Measurements from ENCODE around the gene MAP3K12. TPM values are rescaled to one million over a fixed set of nuclear protein-coding genes. Genes with fewer than 3 reads are reported as not detected.

The MAP3K12 gene
- total RNA-seq, 1 donor from 2014 or later = 1.4 TPM

DNA sequence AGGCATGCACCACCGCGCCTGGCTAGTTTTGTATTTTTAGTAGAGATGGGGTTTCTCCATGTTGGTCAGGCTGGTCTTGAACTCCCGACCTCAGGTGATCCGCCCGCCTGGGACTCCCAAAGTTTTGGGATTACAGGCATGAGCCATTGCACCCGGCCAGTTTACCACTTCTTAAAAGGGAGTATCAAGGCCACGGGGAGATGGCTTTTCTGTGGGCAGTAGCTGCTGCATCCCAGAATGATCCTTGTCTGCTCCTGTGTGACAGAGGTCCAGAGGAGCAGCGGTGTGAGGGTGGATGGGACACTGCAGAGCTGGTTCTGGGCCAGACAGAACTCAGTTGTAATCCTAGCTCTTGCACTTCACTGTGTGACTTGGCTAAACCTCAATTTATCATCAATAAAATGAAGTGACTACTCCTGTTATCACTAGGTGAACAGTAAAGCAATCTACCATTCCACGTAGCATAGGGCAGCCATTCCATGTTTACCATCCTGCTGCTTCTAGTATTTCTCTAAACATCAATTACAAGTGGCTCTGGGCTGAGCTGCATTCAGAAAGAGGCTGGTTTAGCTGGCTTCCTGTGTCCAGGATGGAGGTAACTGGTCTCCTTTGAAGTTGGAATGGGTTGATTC is 11.0 kb upstream of the MAP3K12 start:
- ATAC-seq (peak; percentile 16), DNase-seq (ENCODE audit: low spot score) (no peak)

DNA sequence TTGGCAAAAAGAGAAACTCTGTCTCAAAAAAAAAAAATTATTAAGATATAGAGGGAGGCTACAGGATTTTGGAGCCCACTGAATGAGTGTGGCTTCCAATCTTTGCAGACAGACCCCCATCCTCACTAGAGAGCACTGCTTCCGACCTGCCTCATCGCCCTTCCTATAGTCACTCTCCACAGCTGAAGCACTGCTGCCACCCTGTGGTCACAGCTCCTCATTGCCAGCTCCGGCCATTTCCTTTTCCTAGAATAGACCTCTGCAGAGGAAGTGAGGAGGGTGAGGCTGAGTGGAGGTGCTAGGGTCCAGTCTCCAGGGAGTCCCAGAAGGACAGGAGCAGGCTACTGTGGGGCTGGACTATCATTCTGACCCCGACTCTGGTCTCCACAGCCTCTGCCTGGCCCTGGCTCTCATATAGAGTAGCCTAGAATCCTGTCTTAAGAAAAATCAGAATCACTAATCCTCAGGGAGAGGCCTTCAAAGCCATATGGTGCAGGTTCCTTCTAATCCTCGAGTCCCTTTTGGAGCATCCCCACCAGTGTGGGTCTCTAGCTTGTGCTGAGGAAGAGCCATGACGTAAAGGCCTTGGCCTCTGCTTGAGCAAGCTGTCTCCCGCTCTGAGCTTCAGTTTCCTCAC is 9.4 kb upstream of the MAP3K12 start:
- ATAC-seq = peak; percentile 90

DNA sequence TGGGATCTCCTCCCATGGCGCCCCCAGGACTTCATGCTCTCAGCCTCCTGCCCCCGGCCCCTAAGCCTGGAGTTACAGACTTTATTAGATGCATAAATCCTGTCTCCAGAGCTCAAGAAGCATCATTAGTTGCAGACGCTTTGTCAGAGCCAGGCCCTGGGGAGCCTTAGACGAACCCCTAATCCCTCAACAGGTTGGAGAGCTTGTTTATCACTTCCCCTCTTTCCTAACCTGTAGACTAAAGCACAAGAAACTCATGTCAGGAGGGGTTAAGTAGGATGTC is 8.3 kb upstream of the MAP3K12 start:
- DNase-seq (ENCODE audit: low spot score) (no peak), ATAC-seq (no peak)

More for the DNA sequence above, 9.4 kb upstream of the MAP3K12 start:
- DNase-seq (ENCODE audit: low spot score) = peak; percentile 82

DNA sequence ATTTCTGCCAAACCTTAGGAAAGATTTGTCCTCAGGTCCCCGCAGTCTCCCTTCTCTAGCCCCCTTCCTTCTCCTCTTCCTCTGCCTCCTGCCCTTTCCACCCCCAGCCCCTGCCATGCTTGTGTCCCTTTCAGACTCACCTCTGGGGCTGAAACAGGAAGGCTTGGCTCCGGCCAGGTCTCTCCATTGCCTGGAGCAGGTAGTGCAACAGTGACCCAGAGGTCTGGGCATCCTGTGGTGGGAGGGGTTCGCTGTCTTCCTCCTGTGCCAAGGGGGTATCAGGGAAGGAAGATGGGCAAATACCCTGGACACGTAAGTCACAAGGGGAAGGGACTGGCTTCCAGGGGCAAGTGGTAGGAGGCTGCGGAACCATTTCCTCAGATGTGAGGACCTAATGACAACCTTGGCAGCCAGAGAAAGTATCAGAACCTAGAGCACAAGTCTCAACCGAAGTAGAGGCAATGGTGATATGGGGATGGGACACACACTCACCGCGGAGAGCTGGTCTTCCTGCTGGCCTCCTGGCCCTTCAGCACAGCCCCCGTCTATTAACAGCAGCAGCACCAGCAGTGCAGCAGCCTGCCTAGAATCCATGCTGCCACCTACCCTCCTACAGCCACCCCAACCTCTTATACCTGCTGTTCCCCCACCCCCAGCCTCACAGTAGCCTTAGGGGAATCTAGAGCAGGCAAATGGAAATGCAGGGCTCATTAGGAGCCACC is 7.8 kb upstream of the MAP3K12 start, which contains the start of gene NPFF:
Gene NPFF, minus strand, starts transcription at position 604 of the 722 bp plus-strand sequence. Its CDS starts 10 bp downstream, at position 594.
- ATAC-seq (no peak), DNase-seq (ENCODE audit: low spot score) (no peak)

DNA sequence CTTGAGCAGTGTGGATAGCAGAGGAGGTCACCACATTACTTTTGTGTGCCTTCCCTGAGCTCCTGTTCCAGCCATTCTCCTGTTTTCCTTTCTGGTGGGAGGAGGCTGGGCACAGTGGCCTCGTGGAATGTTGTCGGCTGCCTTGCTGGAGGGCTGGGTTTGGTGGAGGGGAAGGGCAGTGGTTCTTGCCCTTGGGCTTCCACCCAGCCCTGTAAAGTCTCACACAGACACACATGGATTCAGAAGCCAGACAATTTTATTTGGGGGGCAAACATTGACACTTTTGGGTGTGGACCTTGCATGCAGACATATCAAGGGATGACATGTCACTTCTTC is 7.2 kb upstream of the MAP3K12 start:
- DNase-seq (ENCODE audit: low spot score) = no peak
- no peak for ATAC-seq

DNA sequence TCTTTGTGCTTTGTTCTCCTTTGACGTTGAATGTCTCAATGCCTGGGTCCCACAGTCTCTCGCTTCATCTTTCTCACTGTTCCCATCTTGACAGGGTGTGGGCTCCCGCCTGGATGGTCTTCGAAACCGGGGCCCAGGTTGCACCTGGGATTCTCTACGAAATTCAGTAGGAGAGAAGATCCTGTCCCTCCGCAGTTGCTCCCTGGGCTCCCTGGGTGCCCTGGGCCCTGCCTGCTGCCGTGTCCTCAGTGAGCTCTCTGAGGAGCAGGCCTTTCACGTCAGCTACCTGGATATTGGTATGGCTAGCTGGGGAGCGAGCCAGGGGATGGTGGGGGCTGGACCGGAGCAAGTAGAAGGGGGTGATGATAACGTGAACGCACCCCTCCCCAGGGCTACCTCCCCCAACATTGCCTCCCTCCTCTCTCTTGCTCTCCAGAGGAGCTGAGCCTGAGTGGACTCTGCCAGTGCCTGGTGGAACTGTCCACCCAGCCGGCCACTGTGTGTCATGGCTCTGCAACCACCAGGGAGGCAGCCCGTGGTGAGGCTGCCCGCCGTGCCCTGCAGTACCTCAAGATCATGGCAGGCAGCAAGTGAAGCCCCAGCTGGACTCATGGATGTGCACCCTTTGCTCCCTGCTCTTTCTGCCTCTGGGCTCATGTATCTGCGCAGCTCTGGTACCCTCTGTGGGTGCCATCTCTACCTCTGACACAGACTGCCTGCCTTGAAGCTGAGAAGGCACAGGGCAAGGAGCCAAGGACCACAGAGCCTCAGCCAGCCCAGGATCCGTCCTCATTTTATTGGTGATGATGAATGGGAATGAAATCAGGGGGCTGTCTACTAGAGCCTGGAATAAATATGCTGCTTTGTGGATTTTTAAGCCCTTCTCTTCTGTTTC is 6.5 kb upstream of the MAP3K12 start:
- DNase-seq (ENCODE audit: low spot score) = no peak
- no peak for ATAC-seq

DNA sequence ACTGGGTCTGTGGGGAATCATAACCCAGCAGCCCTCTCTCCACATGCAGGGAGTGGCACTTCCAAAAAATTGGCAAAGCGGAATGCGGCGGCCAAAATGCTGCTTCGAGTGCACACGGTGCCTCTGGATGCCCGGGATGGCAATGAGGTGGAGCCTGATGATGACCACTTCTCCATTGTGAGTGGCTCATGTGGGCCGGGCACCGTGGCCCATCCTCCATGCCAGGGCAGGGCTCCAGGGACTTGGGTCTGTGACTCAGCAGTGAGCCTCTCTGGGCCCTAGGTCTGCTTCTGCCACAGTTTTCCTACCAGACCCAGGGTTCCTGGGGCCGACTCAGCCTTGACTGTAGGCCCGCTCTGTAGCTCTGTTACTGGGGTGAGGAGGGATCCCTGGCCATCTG is 5.8 kb upstream of the MAP3K12 start:
- no peak for ATAC-seq
- no peak for DNase-seq (ENCODE audit: low spot score)

DNA sequence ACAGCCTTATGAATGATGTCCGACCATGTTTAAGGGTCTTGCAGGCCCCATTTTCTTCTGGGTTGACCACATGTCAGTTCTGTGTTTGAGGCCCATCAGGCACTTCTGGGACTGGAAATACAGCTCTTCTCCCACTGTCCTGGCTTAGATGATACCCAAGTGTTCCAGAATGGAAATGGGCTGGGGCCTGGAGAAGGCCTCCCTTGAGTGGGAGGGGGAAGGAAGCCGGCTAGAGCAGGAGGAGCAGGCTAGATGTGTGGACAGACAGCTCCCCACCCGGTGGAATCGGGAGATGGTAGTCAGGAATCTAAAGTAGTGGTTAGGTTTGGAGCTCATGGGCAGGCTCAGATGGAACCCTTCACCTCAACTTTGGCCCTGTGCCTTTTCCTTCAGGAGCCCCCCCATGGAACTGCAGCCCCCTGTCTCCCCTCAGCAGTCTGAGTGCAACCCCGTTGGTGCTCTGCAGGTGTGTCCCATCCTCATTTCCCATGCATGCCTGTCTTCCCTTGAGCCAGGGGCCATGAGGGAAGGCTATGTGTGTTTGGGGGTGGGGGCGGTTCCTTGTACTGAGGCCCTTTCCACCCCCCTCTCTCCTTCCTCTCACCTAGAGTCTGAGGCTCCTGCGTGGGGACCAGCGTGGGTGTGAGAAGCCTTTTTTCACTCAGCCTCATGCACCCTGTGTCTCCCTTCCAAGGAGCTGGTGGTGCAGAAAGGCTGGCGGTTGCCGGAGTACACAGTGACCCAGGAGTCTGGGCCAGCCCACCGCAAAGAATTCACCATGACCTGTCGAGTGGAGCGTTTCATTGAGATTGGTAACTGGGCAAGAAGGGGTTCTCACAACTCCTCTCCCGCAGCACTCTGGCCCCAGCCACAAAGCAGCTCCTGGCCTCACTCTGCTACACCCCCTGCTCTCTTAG is 5.0 kb upstream of the MAP3K12 start:
- ATAC-seq (no peak), DNase-seq (ENCODE audit: low spot score) (no peak)

DNA sequence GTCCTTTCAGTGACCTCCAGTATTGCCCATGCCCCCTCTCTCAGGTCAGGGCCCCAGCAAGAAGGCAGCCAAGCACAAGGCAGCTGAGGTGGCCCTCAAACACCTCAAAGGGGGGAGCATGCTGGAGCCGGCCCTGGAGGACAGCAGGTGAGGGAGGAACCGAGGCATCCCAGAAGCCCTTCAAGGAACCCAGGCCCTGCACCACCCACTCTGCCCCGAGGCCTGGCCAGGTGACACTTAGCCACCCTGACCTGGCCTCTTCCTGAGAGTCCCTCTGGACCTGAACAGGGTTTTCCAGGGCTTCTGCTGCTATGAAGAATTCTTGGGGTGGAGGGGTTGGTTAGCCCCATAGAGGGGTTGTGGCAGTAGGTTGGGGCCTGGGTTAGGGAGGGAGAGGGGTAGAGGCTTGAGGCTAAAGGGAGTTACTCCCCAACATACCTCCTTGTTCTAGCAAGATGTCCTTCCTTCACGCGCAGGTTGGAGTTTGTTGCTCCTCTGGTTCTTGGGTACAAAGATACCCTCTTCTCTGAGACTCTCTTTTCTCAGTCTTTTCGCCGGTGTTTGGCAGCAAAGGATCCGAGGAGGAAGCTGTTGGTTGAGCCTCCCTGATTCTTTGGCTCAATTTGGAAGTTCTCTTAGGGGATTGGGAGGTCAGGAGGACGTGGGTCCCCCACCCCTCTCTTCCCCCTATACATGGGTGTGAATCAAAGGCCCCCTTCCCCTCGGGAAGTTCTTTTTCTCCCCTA is 3.9 kb upstream of the MAP3K12 start:
- DNase-seq (ENCODE audit: low spot score) (no peak), ATAC-seq (no peak)

DNA sequence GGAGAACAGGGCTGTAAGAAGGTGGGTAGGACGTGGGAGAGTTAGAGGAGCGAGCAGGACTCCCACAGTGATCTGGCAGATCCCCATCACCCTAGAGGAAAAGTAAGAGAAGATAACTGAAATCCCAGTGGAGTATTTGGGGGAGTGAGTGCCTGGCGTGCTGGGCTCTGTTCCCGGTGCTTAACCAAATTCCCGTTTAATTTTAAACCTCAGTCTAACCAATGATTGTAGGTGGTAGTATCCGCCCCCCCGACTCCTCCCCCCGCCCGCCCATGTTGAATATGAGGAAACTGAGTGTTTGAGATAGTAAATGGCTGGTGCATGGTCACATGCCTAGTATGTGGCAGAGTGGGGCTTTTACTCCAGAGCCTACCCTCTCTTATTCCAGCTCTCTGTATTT is 3.1 kb upstream of the MAP3K12 start:
- DNase-seq (ENCODE audit: low spot score) = no peak
- no peak for ATAC-seq

DNA sequence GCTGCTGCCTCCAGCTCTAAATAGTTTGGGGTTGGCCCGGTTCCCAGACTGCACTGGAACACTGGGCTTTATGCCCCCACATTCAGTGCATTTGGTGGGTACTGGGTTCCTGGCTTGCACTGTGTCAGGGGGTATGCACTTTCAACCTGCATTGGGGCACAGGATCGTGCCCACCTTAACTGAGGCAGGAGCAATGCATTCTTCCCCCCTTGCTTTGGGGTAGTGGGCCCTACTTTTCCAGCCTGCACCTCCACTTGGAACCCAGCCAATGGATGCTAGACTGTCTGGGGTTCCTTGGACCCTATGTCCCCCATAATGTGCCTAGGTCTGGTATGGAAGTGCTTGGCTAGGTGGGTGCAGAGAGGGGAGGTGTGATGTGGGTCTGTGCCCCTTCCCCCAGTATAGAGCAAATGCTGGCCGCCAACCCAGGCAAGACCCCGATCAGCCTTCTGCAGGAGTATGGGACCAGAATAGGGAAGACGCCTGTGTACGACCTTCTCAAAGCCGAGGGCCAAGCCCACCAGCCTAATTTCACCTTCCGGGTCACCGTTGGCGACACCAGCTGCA is 2.4 kb upstream of the MAP3K12 start:
- no peak for ATAC-seq

DNA sequence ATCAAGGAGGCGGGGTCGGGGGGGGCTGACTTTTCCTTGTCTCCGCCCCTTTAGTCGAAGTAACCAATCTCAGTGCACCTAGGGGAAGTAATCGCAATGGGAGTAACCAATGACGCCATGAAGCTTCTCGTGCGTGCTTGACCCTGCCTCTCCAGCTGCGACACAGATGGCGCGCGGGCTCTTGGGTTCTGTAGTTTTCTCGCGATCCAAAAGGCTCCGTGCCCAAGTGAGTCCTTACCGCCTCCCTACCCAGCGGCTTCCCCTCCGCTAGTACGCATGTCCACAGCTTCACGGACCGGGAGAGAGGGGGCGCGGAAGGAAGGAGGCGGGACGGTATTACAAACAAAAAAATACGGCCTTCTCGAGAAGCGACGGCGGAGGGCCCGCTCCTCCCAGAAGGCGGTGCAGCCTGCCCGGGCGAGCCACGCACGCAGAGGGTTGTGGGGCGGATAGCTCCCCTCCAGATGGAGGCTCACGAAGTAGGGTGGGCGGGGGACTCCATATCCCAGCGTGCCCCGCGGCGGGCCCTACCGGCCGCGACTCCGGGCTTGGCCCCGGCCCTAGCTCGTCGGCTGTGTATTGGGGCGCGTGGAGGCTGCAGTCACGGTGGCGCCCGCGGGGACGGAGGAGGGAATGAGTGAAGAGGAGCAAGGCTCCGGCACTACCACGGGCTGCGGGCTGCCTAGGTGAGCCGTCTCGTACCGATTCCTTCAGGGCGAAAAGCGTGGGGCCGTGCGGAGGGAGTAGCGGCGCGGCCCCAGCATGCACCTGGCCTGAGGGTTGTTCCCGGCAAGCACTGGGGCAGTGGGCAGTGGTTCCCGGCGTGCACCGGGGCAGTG is 1.7 kb upstream of the MAP3K12 start, which contains the start of gene TARBP2:
Gene TARBP2, plus strand, starts transcription at position 508 of the 839 bp plus-strand sequence. Its CDS starts 126 bp downstream, at position 634.
- DNase-seq (ENCODE audit: low spot score) (peak; percentile 98), ATAC-seq (peak; percentile 81)

More for the DNA sequence above, 2.4 kb upstream of the MAP3K12 start:
- DNase-seq (ENCODE audit: low spot score) = no peak

DNA sequence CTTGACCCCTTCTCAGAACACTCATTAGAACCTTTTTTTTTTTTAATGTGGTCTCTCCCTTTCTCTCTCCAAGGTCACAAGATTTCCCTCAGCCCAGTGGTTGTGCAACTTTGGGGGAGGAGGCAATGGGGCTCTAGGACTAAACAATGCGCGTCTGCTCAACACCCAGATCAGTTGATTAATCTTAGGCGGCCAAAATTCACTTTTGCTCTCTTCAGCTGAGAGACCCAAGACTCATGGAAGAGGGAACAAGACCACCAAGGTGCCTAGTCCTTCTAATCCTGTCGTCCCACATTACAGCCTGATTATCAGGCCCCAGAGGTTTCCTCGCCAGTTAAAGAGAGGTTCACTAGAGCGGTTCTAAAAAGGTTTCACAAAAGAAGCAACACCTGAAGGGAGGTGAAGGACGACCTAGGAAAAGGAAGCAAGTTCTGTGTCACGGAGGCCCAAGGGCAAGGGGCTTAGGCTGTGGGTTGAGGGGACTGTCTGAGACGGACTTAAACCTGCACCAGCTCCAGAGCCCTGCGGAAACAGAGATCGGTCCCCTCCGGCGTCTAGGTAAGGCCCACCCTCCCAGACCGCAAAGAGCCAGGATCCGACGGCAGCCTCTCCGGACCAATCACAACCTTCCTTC is 1.0 kb upstream of the MAP3K12 start:
- ATAC-seq (no peak), DNase-seq (ENCODE audit: low spot score) (no peak)

DNA sequence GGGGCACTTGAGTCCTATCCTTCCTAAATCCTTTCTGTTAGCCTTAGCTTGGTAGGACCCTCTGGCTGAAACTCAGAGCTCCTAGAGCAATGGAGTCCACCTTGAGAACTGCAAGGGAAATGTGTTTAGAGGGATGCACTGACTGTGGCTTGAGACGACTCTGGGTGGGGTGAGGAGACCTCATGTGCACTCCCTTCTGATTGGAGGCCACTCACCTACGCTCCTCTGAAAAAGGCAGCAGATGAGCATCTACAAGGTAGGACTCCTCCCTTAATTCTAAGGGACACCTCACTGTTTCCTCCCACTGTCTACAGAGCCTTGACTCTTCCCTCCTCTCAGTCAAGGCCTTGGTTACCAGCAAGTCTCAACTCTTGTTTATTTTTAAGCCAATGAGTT is 1.0 kb downstream of the MAP3K12 start:
- DNase-seq (ENCODE audit: low spot score) (no peak), ATAC-seq (no peak)

DNA sequence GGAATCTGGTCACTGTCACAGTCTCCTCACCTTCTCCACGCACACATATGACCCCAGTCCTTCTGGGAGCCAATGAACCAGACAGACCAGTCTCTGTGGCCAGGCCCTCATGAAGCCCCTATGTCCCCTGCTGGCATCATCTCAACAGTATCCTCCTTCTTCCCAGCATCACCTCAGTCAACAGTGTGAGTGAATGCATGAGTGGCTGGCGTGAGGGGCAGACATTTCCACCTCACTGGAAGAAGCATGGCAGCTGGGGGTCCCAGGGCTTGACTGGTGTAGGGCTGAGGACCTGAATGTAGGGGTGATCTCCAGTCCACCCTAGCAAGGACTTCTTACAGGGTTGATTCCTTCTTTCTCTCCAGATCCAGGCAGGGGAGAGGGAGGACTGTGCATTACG is 1.8 kb downstream of the MAP3K12 start:
- no peak for ATAC-seq
- no peak for DNase-seq (ENCODE audit: low spot score)

DNA sequence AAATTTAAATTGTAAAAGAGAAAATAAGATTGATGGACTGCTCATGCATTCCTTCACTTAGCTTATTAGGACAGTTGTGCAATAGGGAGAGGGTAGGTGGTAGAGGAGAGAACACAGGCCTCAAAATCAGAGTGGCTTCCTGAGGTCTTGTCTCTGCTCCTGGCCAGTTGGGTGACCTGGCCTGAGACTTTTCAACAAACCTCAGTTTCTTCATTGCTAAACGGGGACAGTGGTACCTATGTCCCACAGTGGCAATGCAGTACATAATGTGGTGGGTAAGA is 2.6 kb downstream of the MAP3K12 start:
- DNase-seq (ENCODE audit: low spot score) = no peak
- ATAC-seq = no peak

DNA sequence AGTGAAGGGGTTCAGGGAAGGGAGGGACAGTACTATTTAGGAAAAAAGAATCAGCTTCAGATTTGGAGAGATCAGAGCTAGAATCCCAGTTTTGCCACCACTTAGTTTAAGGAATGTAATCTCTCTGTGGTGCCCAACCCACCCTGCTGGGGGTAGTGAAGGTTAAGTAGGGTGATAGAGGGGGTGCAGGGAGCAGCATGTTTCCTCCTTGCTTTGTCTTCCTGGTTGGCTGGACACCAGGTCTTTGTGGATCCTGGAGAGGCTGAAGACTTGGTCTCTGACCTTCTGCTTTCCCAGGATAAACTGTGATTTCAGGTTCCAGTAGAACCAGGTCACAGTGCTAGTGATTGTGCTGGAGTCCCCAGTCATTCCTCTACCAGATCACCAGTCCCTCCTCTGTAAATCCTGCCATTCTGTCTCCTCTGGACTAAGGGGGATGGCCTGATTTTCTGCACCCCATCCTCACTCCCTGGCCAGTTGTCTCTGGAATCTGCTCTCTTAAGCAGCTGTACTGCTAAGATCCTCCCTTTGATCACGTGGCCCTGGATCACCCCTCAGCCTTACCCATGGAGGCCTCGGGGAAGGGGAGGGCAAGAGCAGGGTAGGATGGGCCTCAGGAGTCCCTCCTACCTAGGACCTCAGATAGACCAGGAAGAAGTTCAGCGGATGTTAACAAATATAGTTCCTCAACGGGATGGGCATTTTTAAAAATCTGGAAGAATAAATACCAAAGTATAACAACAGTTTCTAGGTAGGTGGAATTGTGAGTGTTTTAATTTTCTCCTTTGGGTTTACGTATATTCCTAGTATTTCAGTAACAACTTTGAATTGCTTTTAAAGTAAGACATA is 3.1 kb downstream of the MAP3K12 start:
- ATAC-seq = no peak

More for the DNA sequence above, 3.1 kb downstream of the MAP3K12 start:
- DNase-seq (ENCODE audit: low spot score) = no peak

All from left lobe of liver (tissue), 2 donors.